Hindlimb muscle (tissue), 1 donor: ENCODE data around the gene ZFYVE19. TPM values are rescaled to one million over a fixed set of nuclear protein-coding genes. Genes with fewer than 3 reads are reported as not detected.

ENCODE experiments used
- DNase-seq: peaks from one replicate; pipeline ENCODE4 v3.0.0-alpha.2; 2013
- polyA plus RNA-seq: library from polyadenylated mRNA; unstranded; fragments of 120-200 nt; gene quantifications from one replicate; pipeline ENCODE4 v1.2.1, GENCODE V29; 2013; ENCODE audit not compliant: insufficient read length

ZFYVE19 gene
- polyA plus RNA-seq, 1 donor: 20.3 TPM

DNA sequence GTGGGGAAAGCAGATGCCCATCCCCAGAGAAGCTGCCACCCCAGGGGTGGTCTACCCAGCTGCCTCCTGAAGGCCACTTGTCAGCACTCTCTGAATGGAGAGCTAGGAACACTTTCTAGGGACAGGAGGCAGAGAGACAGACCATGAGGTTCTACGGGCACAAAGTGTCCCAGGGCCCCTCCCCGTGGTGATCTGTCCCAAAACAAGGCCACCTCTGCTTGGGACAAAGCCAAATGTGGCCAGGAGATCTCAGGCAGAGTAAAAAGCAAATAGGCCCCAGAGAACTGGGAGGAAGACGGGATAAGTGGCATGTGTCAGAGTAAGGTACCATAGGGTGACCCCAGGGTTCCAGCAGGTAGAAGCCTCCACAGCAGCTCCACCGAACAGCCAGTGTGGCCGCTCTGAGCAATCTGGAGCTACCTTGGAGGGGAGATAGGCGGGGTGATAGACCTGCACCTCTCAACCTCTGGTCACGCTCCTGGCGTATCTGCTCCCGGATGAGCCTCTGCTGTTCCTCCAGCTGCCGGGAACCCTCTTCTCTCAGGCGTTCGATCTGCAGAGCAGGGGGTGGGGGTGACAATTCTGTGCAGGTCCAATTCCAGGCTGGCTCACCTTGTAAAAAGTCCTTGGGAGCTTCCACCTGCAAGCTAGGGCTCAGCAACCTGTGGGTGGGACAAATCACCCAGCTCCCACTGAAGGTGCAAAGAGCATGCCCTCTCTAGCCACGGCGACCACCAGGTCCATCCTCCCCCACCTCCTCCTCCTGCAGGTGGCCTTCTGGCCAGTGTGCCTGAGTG lies 31.0 kb upstream of the ZFYVE19 start:
- DNase-seq: no peak

GRCh38 chr15:40776537-40777141 lies 30.2 kb upstream of the ZFYVE19 start:
- no peak for DNase-seq

- DNase-seq: no peak
These were observed 24.2 kb upstream of the ZFYVE19 start for GRCh38 chr15:40782609-40783227.

DNA sequence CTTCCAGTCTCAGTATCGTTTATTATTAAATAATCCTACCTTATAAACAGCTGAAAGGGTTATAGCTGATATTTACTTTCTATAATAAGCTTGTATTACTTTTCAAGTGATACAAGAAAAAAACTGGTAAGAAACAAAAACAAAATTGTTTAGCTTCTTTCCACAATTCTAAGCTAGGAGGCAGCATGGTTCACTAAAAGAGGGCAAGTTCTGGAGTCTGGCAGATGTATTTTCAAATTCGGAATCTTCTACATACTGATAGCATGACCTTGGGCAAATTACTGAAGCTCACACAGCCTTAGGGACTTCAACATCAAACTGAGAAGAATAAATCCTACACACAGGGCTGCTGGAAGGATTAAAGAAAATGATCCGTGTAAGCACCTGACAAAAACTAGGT lies 21.7 kb upstream of the ZFYVE19 start:
- no peak for DNase-seq

GRCh38 chr15:40785814-40786213 lies 21.1 kb upstream of the ZFYVE19 start:
- DNase-seq: no peak

DNA sequence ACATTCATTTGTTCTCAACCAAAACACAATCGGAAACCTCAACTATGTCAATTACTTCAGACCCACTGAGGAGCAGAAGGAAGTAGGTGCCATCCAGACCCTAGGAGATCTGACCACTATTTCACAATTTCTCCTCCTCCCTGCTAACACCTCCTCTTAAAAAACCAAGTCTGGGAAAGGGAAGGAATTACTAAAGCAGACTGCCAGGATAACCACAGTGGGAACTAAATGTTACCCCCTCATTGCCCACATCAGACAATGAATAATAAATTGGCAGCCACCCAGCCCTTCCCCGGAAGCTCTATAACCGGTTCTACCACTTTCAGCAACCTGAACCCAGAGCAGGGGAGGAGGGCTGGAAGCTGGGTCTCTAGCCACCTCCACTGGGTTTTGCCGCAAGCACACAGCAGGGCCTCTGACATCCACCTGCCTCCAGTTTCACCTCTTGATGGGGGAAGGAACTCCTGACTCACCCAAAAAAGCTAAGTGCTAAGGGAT lies 19.5 kb upstream of the ZFYVE19 start:
- DNase-seq: no peak

- DNase-seq: no peak
These were observed 18.9 kb upstream of the ZFYVE19 start for GRCh38 chr15:40787991-40788390.

GRCh38 chr15:40789119-40789518 lies 17.8 kb upstream of the ZFYVE19 start:
- no peak for DNase-seq

- DNase-seq: no peak
These were observed 16.9 kb upstream of the ZFYVE19 start for GRCh38 chr15:40789999-40790398.

- DNase-seq: no peak
These were observed 16.2 kb upstream of the ZFYVE19 start for GRCh38 chr15:40790718-40791117.

DNA sequence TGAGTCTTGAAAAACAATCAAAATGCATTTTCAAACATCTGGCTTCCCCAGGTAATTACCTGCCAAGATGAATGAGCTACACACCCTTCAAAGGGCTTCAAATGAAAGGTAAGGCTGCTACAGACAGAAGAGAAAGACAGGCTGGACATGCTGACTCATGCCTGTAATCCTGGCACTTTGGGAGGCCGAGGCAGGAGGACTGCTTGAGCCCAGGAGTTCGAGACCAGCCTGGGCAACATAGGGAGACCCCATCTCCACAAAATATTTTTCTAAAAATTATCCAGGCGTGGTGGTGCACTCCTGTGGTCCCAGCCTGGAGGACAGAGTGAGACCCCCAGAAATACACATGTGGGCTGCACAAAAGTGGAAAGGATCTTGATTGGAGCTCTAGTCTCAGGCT lies 14.5 kb upstream of the ZFYVE19 start:
- no peak for DNase-seq

- DNase-seq: no peak
These were observed 13.5 kb upstream of the ZFYVE19 start for GRCh38 chr15:40793216-40793989.

DNA sequence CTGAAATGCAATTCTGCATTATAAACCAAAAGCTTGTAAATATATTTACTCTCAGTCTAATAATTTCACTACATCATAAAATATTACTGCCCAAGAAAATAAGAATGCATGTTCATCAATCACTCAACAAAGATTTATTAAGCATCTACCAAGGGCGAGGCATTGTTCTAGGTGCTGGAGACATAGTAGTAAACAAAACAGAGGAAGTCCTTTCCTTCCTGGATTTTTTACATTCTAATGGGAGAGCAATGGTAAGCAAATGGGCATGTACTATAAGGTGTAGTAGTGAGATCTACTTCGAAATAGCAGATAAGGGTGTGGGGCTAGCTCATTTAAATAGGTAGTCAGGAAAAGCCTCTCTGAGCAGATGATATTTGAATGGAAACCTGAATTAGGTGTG lies 10.8 kb upstream of the ZFYVE19 start:
- DNase-seq: no peak

- DNase-seq: no peak
These were observed 10.4 kb upstream of the ZFYVE19 start for GRCh38 chr15:40796512-40796911.

DNA sequence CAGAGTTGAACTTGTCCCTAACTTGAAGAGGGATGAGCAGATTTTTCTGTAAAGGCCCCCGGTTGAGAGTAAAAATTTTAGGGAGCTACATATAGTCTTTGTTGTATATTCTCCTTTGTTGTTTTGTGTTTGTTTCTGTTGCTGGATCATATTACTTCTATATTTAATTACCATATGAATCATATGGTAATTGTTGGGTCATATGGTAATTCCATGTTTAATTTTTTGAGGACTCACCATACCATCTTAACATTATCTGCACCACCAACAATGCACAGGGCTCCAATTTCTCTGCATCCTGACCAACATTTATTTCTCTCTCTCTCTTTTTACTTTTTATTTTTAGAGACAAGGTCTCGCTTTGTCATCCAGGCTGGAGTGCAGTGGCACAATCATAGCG lies 7.4 kb upstream of the ZFYVE19 start:
- DNase-seq: no peak

DNA sequence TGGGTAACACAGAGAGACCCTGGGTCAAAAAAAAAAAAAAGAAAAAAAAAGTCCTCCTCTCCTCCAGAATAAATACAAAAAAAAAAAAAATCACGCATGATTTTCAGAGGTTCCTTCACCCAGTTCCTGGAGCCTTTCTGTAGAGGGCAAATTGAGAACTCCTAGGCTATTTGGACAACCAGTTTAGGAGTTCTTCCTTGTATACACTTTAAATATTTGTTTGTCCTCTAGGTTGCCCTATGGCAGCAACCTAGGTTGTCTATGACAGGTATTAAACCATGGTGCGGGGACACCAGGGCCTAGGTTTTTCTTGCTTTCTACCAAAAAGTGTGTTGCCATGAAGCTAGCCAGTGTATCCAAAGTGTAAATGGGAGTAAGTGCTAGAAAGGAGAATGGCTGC lies 3.8 kb upstream of the ZFYVE19 start:
- DNase-seq: no peak

DNA sequence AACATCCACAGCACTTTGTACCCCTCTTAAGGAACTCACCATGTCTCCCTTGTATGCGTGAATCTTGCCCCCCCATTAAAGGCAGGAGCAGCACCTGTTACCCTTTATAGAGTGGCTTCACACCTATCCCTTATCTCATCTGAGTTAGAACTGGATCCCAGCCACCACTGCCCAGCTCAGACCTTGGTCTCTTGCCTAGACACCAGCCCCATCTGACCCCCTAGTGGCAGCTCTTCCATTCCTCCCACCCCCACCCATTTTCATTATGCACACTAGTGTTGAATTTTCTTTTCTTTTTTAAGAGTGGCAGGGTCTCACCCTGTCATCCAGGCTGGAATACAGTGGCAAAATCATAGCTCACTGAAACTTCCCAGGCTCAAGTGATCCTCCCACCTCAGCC lies 3.2 kb upstream of the ZFYVE19 start:
- no peak for DNase-seq

DNA sequence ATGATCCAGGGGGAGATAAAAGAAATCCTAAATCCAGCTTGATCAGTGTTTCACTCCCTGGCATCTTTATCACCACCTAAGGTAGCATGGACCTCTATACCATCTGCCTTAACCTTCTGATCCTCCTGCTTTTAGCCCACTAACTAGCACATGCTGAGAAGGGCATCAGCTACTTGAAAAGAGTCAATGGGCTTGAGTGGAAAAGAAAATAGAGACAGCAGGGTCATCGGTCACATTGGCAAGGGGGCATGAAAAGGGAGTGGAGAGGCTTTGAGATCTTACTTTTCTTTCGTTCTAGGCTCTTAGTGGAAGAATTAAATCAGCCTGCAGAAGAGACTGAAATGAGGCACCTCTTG lies 239 bp upstream of the ZFYVE19 start:
- no peak for DNase-seq

GRCh38 chr15:40807888-40808461 lies 1.1 kb downstream of the ZFYVE19 start:
- no peak for DNase-seq

DNA sequence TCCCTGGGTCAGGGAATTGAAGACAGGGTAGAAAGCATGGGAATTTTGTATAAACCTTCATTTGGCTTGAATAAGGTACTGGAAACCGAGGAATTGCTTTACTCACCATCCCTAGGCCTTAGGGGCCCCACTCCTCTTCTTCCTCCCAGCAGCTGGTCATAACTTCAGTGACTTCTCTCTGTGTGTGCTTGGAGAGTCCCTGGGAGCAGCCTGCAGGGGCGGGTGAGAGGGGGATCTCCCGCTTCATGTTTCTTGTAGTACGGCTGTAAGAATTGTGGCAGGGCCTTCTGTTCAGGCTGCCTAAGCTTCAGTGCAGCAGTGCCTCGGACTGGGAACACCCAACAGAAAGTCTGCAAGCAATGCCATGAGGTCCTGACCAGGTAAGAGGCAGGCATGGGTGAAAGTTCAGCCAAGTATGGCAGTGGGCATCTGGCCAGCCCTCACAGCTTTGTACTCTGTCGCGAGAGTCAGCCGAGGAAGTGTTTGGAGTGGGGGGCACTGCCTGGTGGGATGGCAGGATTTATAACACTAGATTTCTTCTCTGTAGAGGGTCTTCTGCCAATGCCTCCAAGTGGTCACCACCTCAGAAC lies 2.1 kb downstream of the ZFYVE19 start:
- no peak for DNase-seq

- no peak for DNase-seq
These were observed 6.0 kb downstream of the ZFYVE19 start for GRCh38 chr15:40812721-40813425.
